SK-N-SH treated with all-trans-retinoic acid at 6 μM for 48 hours (cell line): Measurements from ENCODE around the gene PTPRG.

Experiments
- ARNTL ChIP-seq: fragments of 450-650 bp; formaldehyde crosslinking; IDR thresholded peaks from 2 replicates; pipeline ENCODE4 v1.5.0; 2020; ENCODE audit warnings: low read depth, mild to moderate bottlenecking, moderate library complexity, borderline replicate concordance
- TSHZ2 ChIP-seq: fragments of 250-450 bp; sonication (Bioruptor Pico); IDR thresholded peaks from 2 replicates; pipeline ENCODE4 v1.5.0; 2020; ENCODE audit warnings: mild to moderate bottlenecking, moderate library complexity
- ZNF565 ChIP-seq: fragments of 450-650 bp; formaldehyde crosslinking; conservative IDR thresholded peaks from 2 replicates; pipeline ENCODE4 v1.5.0; 2020; ENCODE audit warnings: low read depth, mild to moderate bottlenecking, moderate library complexity
- ZNF8 ChIP-seq: fragments of 450-650 bp; formaldehyde crosslinking; IDR thresholded peaks from 2 replicates; pipeline ENCODE4 v1.5.0; 2020; ENCODE audit warnings: mild to moderate bottlenecking, moderate library complexity

GRCh38 chr3:61629442-61629841, 68.1 kb downstream of the PTPRG start:
- TF ChIP-seq ARNTL (CRISPR knock-in tag), result no peak
- TF ChIP-seq TSHZ2, result no peak
- TF ChIP-seq ZNF565 (CRISPR knock-in tag), result no peak
- no peak for TF ChIP-seq ZNF8 (CRISPR knock-in tag)
